ENCODE results near the gene NUP98.

- TF ChIP-seq CTCF (conservative IDR thresholded peaks at IDR 0.05; ENCODE audit: low read length) (no peak), EZH2phosphoT487 (IDR thresholded peaks at IDR 0.05; ENCODE audit: borderline replicate concordance) (no peak)
Measured at GRCh38 chr11:3843326-3843725, 46.0 kb upstream of the NUP98 start.
